DLD1 (cell line): ENCODE results near the gene SEPTIN5.

Experiments
- in situ Hi-C: cut with HindIII; loops from 2 replicates; pipeline ENCODE4 v1.10.0; 2017; ENCODE audit warnings: low sequenced_read_pairs

Gene SEPTIN5

DNA sequence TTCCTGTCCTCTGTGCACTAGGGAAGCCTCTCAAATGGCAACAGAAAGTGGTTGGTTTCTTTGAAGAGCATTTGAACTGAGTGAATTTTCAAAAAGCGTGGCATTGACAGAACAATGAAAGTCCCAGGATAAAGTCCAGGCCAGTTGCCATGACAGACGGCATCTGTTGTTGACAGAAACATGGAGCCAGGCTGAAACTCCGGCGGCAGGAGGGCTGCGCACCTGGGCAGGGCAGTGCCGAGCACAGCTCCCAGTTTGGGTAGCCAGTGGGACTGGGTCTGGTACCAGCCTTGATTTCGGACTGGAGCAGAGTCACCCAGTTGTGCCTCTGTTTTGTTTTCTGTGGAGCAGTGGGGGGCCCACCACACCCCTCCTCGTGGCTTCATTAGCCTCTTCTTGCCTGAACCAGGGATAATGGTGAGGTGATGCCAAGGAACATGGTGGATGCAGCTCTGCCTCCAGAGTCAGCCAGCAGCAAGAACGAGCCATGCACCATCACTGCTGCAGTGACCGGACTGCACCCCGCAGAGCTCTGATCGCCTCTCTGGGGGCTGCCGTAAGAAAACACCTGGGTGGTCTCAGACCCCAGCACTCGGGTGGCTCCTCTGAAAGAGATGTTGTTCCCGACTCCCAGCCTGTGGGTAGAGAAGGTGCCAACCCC is 9.8 kb upstream of the SEPTIN5 start:
- in situ Hi-C loops: no loop called here

DNA sequence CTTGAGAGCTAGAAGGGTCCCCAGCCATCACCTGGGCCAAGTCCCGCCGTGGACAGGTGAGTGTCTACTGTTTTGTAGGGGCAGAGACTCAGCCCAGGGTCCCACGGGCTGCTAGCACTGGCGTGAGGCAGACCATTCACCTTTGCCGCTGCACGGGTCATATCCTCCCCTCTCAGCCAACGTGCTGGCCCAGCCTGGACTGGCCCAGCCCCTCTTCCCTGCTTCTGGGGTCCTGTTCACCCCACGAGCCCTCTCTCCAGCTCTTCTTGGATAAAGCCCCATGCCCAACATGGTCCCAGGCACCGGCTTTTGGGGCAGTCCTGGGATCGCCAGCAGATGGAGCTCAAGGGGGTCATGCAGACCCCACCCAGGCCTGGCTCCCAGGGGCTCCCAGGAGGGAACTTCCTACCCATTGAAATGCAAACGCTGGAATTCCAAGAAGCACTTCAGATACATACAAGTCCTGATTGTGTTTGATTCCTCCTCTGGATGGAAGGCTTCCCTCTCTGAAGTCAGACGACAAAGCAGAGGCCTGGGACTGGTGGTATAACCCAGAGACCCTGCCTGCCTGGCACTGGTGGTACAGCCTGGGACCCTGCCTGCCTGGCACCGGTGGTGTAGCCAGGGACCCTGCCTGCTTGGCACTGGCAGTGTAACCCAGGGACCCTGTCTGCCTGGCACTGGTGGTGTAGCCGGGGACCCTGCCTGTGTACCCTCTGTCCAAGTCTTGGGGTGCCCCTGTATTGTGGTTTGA is 8.9 kb upstream of the SEPTIN5 start:
- in situ Hi-C loops: no loop called here

DNA sequence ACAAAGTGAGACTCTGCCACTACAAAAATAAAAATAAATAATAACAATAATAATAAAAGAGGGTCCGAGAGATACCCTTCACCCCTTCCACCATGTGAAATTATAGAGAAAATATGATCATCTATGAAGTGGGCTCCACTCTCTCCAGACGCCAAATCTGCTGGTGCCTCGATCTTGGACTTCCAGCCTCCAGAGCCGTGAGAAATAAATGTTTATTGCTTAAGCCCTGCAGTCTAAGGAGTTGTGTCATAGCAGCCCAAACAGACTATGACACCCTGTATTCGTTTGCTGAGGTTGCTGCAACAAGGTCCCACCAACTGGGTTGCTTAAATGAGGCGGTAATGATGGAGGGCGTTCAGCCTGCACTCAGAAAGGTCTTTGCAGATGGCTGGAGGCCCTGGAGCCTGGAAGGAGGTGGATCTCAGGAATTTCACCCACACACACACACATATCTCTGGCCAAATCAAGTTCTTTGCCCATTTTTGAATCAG is 7.6 kb upstream of the SEPTIN5 start:
- in situ Hi-C loops: no loop called here

DNA sequence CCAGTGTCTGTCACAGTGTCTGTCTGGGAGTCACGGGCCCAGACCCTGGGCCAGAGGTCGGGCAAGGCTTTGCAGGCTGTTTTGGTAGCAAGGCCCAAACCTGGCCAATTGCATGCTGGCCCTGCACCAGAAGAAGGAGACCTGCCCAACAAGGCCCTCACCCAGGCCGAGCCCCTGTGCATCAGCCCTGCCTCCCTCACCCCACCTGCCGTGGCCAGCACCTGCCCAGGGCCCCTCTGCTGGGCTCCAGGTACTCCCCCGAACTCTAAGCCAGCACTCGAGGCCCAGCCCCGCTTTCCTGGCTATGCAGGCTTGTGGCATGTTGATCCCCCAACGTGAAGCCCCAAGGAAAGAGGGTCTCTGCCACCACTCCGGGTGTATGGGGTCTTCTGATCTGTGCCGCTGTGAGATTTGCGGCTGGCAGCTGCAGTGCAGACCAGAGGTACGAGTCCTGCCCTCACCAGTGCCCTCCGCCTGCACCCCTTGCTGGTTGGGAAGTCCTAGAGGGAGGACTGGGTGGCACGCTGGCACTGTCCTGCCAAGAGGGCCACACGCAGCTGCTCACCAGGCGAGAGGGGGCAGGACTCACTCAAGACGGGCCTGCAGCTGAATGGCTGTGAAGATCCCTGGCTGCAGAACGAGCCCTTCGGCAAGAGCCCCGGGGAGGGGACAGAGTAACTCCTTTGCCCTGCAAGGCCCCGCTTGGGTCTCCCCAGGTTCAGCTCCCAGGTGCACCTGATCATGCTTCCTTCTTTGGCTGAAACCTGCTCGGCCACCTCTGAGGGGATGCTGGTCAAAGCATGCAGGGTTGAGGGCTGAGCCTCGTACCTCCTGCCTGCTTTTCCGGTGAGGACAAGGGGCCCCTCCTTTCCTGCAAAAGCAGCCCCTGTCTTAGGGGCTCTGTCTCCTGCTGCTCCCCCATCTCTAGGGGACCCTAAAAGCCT is 6.7 kb upstream of the SEPTIN5 start:
- in situ Hi-C loops: no loop called here

DNA sequence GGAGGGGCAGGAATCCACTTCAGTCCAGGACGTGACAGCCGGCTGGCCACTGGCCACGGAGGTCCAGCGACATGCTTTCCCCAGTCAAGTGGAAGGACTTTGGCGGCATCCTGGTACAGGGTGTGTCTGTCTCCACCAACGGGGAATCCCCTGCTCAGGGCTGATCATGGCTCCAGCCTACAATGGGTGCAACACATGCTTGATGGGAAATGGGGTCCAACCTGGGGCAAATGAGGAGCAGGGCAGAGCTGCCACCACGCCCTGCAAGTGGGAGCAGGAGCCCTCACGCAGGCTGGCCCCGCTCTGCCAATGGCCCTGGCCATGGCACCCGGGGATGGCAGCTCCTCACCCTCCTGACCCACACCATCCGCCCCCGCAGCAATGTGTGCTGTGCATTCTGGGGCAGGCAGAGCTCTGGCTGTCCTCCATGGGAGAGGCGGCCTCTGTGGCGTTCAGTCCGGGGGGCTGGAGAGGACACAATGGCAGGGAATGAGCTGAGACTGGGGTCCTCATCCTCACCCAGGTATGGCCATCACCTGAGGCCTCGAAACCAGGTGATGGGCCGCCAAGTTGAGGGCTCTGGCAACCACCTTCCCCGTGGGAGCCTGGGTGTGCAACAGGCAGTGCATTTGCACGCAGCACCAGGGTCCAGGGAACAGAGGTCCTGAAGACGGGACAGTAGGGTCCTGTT is 5.8 kb upstream of the SEPTIN5 start:
- in situ Hi-C loops: no loop called here

DNA sequence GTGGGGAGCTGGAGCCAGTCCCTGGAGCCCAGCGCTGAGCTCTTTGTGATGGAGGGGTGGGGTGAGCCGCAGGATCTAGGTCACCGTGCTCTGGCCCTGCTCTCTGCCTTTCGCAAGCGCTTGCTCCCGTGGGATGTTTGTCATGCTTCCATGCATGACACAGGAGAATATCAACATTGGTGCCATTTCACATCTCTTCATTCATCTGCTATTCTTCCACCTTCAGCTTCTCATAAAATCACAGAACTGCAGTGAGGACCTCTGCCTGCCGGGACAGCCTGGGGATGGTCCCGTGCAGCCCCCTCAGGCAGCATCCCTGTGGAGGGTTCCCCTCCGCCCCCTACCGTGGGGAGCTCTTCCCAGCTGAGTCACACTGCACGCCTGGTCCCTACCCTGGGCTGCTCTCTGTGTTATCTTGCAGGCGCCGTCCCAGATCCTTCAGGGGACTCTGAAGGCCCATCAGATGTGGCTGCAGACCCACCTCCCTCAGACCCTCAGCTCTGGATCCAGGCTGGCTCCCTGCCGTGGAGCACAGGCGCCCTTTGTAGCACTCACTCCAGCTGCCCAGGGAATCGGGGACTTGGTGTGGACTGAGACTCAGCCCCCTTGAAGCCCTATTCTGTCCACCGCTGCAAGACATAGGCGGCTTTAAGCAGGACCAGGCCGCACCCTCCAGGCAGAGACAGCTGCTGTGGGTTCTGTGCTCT is 5.1 kb upstream of the SEPTIN5 start:
- in situ Hi-C loops: no loop called here

DNA sequence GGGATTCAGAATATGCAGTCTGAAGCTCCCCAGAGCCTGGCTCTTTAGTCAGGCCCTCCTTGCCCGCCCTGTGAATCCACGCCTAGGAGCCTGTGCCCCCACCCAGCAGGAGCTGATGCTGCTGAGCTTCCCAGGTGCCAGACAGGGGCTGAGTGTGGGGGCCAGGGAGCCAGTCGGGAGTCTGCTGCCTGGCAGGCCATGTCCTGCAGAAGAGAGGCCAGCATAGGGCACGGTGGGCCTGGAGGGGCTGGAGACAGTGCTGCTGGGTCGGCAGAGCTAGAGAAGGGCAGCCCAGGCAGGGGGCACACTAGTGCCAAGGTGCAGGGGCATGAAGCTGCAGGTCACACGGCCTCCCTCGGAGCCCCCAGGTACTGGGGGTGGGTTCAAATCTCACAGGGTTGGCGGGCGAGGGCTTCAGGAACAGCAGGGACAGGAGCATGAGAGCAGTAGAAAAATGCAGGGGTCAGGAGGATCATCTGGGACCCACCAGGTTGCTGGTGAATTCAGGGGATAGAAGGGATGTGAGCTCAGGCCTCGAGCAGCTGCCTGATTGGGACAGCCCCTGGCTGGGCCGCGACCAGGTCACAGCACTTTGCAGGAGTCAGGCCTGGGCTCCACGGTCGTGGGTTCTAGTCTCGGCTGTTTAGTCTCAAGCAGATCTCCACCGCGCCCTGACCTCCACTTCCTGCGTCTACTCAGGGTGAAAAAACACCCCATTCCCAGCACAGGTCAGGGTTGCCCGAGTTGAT is 4.1 kb upstream of the SEPTIN5 start:
- in situ Hi-C loops: no loop called here

DNA sequence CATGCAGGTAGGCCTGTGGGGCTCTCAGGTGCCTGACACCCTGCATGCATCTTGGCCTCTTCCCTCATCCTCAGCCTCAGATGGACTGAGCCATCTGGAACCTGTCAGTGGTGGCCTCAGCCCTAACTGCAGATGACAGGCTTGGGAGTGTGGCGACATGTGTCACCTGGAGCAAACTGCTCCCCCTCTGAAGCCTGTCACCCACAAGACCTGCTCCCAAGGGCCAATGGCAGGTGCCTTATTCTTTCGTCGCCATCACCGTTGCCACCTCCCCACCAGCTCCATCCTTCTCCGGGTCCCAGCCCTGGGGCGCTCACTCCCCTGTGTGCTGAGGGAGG is 3.6 kb upstream of the SEPTIN5 start:
- in situ Hi-C loops: no loop called here

DNA sequence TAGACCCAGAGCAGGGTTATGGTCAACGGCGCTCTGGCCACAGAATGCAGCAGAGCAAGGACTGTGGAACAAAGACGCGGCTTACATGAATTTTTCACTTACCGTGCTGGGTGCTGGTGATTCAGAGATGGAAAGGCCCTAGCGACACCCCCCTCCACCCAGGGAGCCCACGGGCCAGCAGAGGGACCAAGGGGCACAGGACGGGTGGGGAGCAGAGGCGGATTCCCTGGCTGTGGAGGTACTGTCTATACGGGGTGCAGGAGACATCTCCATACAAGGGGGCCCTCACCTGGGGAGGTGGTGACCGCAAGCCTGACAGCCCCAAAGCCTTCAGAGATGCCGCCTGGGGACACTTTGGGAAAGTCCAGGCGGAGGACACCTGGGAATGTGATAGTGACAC is 1.1 kb upstream of the SEPTIN5 start:
- in situ Hi-C loops: no loop called here

DNA sequence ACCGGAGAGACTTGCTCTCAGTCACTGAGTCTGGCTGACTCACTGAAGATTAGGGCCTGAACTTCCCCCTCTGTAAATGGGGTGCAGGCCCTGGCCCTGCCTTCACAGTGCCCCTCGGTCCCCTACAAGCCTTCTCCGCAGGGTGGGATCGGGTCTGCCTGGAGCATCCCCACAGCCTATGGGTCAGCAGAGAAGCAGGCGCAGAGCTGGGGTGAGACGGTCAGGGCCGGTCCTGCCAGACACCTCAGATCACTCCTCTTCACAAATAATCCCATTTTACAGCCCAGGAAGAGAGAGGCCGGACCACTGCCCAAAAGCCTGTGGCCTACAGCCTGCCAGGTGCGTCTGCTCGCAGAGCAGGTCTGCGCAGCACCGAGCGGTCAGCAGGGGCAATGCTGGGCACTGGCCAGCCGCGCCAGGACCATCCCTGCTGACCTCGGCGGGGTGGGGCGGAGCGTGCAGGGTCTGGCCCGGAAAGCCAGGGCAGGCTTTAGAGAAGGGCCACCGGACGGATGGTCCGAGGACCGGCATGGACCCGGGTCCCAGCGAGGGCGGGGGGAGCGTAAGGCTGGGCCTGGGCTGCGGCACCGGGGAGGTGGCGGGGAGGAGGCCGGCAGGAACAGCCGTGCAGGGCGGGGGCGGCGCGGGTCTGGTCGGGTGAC is 522 bp upstream of the SEPTIN5 start:
- in situ Hi-C loops: no loop called here

DNA sequence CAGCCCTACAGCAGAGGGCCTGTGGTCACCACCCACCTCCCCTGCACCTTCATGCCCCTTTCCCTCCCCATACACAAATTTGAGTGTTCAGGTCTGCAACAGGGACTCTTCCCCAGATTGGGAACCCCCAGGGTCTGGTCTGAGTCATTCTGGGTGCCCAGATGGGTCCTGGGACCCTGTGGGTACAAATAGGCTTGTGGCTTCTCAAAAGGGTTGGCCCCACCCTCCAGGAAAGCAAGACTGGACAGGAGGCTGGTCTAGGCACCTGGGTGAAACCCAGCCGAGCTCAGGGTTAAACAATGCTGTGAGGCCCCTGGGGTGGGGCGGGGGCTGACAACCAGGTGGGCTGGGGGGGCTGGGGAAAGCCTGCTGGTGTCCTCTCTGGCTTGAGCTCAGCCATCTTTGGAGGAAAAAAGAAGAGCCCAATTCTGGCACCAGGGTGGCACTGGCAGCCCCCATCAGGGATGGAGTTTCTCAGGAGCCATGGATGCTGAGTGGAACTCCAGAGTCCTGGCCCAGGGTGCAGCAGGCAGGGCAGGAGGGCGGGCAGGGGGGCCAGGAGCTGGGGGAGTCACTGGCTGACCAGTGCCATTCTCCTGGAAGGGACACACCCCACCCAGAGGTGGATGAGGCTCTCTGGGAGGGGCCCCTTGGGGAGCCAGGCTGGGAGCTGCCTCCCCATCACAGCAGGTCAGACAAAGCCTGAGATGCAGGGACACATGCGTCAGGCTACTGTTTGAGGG is 1.1 kb downstream of the SEPTIN5 start:
- in situ Hi-C loops: no loop called here

DNA sequence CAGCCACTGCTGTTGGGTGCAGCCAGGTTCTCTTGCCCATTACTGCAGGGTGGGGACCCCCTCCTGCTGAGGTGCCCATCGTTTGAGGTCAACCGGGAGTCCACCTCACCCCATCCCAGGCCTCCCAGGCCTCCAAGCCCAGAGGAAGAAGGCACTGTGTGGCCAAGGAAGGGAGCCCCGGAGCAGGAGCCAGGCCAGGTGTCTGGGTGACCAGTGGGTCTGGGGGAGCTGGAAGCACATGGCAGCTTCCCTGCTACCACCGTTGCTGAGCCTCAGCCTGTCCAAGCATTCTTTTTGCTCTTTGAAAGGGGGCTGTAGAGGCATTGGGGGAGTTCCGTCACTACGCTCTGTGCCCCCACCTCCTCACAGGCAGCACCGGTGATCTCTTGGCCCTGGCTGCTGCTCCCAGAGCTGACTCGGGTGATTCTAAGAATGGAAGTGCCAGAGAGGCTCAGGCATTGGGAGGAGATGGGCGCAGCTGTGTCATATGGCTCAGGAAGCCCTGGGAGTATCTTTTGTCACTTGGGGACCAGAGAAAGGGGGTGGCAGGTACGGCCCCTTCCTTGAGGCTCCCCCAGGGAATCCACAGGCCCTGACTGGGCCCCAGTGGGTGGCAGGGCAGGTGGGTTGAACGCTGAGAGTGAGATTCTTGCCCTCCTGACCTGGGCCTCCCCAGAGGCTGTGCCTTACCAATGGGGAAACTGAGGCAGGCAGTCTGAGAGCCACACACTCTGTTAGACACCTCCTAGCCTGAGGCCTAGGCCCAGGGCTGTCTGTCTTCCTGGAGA is 1.9 kb downstream of the SEPTIN5 start:
- in situ Hi-C loops: no loop called here

DNA sequence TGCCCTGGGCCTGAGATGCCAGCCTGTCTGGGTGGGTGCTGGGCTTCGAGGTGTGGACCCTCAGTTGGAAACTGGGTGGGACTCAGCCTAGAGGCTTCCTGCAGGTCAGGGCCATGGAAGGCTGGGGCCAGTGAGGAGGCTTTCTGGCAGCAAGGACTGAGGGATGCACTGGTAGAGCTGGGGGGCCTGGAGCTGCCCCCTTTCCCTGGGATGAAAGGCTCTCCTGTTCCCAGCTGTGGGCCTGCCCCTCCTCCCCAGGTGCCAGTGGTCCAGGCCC is 2.5 kb downstream of the SEPTIN5 start:
- in situ Hi-C loops: no loop called here

DNA sequence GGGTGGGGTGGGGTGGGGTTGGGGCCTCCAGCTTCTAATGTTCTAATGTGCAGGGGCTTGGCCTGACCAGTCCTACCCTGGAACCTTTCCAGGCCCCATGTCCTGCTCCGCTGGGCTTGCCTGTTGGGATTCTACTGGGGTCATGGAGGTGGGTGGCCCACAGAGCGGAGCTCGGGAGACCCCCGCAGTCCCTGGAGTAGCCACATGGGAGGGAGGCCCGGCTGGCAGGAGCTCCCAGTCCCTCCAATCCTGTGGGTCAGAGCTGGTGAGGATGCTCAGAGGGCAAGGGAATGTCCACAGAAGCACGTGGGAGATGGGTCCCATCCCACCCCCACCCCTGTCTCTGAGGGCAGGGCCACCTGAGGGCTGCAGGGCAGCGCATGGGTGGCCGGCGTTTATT is 2.9 kb downstream of the SEPTIN5 start:
- in situ Hi-C loops: no loop called here

DNA sequence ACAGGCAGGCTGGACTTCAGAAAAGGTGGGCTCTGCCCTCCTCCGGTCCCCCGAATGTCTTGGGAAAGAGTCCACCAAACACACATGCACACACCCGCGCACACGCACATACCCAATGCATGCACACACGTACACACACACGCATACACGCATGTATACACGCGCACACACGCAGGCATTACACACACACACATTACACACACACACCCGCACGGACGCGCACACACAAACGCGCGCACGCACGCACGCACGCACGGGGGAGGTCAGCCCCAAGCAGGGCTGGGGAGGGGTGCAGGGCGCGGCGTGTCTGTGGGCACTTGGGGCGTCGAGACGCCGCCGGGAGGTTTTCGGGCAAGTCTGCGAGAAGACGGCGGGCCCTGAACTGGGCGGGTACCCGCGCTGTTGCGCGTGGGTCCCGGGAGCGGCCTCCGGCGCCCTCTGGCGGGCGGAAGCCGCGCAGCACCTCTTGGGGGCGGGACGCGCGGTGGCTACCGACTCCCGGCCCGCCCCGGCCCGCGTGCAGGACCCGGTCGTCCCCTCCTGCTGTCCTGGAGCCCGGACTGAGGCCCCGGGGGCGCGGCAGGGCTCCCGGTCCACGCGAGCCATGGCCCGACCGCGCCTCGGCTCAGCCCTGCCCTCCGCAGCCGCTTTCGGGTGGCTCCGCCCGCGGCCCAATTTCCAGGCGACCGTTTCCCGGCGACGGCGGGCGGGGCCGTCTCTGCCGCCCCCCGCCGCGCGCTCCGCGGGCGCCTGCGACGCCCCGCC is 3.6 kb downstream of the SEPTIN5 start:
- in situ Hi-C loops: no loop called here

DNA sequence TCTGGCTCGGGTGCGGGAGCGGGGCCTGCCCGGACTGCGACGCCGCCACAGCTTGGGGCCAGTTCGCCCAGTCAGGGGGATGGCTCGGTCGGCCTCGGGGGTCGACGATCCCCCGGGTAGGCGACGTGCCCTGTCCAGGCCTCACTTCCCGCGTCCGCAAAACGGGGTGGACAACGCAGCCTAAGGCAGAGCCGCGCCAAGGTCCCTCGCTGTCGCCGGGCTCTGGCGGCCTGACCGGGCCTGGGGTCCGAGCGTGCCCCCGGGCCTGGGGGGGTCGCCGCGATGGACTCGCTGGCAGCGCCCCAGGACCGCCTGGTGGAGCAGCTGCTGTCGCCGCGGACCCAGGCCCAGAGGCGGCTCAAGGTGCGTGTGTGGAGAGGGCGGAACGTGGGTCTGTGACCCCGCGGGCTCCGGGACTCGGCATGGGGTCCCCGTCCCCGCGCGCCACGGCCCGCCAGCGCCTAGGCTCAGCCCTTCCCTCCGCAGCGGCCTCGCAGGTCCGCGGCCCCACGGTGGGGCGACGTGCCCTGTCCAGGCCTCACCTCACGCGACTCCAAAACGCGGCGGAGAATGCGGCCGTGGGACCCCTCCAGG is 4.2 kb downstream of the SEPTIN5 start:
- in situ Hi-C loops: no loop called here

DNA sequence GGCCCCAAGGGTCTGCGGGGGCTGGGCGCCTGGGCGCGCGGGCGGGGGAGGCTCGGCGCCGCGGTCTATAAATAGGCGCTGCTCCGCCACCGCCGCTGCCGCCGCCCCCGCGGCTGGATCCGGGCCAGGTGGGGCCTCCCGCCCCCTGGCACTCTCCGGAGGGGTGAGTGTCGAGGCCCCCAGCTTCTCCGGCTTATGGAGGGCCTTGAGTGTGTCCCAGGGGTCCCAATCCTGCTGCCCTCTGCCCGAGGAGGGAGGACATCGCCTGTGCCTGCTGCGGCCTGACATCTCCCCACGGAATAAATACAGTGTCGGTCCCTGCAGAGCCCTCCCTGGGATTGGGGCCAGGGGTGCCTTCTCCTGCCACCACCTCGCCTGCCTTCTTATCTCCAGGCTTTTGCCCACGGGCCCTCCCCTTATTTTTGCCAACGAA is 4.8 kb downstream of the SEPTIN5 start:
- in situ Hi-C loops: no loop called here
